MM.1S (cell line): ENCODE data around the gene EPHA5.
A peak's percentile ranks its signal among the peaks of the same experiment; 100 is the strongest.

Source experiments
- DNase-seq: peaks from one replicate; pipeline ENCODE4 v3.0.0-alpha.2; 2015
- H2AFZ ChIP-seq: fragments of 300-600 bp; sonication (generic); 2 replicates; pipeline ENCODE4 v1.6.0; 2016; ENCODE audit warnings: antibody characterized with exemption, low read length
- H3F3A ChIP-seq: fragments of 300-600 bp; sonication (generic); 2 replicates; pipeline ENCODE4 v1.6.1; 2016; ENCODE audit warnings: mild to moderate bottlenecking, antibody characterized with exemption, low read length, moderate library complexity, mixed read lengths; ENCODE audit not compliant: insufficient read depth
- H3K27ac ChIP-seq: fragments of 300-600 bp; sonication (generic); 2 replicates; pipeline ENCODE4 v1.5.1; 2016; ENCODE audit warnings: mild to moderate bottlenecking, low read length
- H3K27me3 ChIP-seq: fragments of 300-600 bp; sonication (generic); replicated peaks from 2 replicates; pipeline ENCODE4 v1.6.0; 2016; ENCODE audit warnings: low read length; ENCODE audit not compliant: insufficient read depth
- H3K36me3 ChIP-seq: fragments of 300-600 bp; sonication (generic); replicated peaks from 2 replicates; pipeline ENCODE4 v1.6.1; 2016; ENCODE audit warnings: mild to moderate bottlenecking, low read length, mixed read lengths; ENCODE audit not compliant: insufficient read depth
- H3K4me1 ChIP-seq: fragments of 300-600 bp; sonication (generic); 2 replicates; pipeline ENCODE4 v1.6.1; 2016; ENCODE audit warnings: low read length, mixed read lengths
- H3K4me2 ChIP-seq: fragments of 300-600 bp; sonication (generic); 2 replicates; pipeline ENCODE4 v1.6.0; 2016; ENCODE audit warnings: low read depth, low read length
- H3K4me3 ChIP-seq: fragments of 300-600 bp; sonication (generic); 2 replicates; pipeline ENCODE4 v1.5.1; 2016; ENCODE audit warnings: low read length, mixed read lengths
- H3K79me2 ChIP-seq: fragments of 300-600 bp; sonication (generic); 2 replicates; pipeline ENCODE4 v1.6.1; 2016; ENCODE audit warnings: mixed run types, low read length, mixed read lengths
- H3K9ac ChIP-seq: fragments of 300-600 bp; sonication (generic); 2 replicates; pipeline ENCODE4 v1.6.1; 2016; ENCODE audit warnings: low read length, mixed read lengths
- H3K9me2 ChIP-seq: fragments of 300-600 bp; sonication (generic); replicated peaks from 2 replicates; pipeline ENCODE4 v1.6.1; 2016; ENCODE audit warnings: mild to moderate bottlenecking, low read length, mixed read lengths; ENCODE audit not compliant: insufficient read depth
- H3K9me3 ChIP-seq: fragments of 300-600 bp; sonication (generic); replicated peaks from 2 replicates; pipeline ENCODE4 v1.6.1; 2016; ENCODE audit warnings: mild to moderate bottlenecking, low read length, mixed read lengths; ENCODE audit not compliant: insufficient read depth
- H4K20me1 ChIP-seq: fragments of 300-600 bp; sonication (generic); 2 replicates; pipeline ENCODE4 v1.6.1; 2016; ENCODE audit warnings: mild to moderate bottlenecking, low read length, moderate library complexity, mixed read lengths; ENCODE audit not compliant: insufficient read depth
- EZH2 ChIP-seq: fragments of 300-600 bp; sonication (generic); optimal IDR thresholded peaks from 2 replicates; pipeline ENCODE3; 2017; ENCODE audit warnings: low read depth, mild to moderate bottlenecking, antibody characterized with exemption, low read length, mixed read lengths
- EZH2phosphoT487 ChIP-seq: fragments of 300-600 bp; sonication (generic); IDR thresholded peaks from 2 replicates; pipeline ENCODE4 v1.6.1; 2018; ENCODE audit warnings: antibody characterized with exemption, low read length
- TF ChIP-seq, protein P1 (sequence below): fragments of 300-600 bp; sonication (generic); IDR thresholded peaks from 2 replicates; pipeline ENCODE4 v1.5.1; 2016; ENCODE audit warnings: antibody characterized with exemption, low read length, mixed read lengths

EPHA5 gene

DNA sequence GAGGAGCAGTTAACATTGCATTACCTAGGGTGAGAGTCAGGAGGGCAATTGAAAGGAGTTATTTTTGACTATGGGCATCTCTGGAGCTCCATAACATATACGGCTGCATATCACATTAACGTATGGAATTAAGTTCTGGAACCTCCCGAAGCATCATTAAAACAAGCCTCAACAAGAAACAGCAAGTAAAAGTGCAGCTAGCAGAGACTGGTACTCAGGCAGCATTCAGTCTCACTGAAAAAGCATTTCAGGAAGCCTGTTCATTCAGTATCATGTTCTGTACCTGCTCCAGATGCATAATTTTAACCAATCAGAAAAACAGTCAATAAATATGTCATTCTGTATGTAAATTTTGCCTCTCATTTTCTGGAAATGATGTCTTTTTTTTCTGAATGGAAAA is 299.6 kb downstream of the EPHA5 start:
- H3K4me2 ChIP-seq, result no peak overlapping the region
- no peaks in the 10 kb centered on the region for H4K20me1 ChIP-seq
- H3K9me3 ChIP-seq, result no peaks in the 10 kb centered on the region
- no peak overlapping the region for H3K9ac ChIP-seq
- no peak for TF ChIP-seq EZH2phosphoT487
- TF ChIP-seq, protein P1, sequence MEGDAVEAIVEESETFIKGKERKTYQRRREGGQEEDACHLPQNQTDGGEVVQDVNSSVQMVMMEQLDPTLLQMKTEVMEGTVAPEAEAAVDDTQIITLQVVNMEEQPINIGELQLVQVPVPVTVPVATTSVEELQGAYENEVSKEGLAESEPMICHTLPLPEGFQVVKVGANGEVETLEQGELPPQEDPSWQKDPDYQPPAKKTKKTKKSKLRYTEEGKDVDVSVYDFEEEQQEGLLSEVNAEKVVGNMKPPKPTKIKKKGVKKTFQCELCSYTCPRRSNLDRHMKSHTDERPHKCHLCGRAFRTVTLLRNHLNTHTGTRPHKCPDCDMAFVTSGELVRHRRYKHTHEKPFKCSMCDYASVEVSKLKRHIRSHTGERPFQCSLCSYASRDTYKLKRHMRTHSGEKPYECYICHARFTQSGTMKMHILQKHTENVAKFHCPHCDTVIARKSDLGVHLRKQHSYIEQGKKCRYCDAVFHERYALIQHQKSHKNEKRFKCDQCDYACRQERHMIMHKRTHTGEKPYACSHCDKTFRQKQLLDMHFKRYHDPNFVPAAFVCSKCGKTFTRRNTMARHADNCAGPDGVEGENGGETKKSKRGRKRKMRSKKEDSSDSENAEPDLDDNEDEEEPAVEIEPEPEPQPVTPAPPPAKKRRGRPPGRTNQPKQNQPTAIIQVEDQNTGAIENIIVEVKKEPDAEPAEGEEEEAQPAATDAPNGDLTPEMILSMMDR, result no peak
- no peak for TF ChIP-seq EZH2
- no peak overlapping the region for H2AFZ ChIP-seq
- no peaks in the 10 kb centered on the region for H3F3A ChIP-seq
- no peak overlapping the region for H3K4me3 ChIP-seq
- H3K79me2 ChIP-seq, result no peaks in the 10 kb centered on the region
- peaks cover 10% of the 10 kb centered on the region for H3K4me1 ChIP-seq
- H3K36me3 ChIP-seq, result no peaks in the 10 kb centered on the region
- no peaks in the 10 kb centered on the region for H3K27me3 ChIP-seq
- DNase-seq, result no peak
- no peak overlapping the region for H3K27ac ChIP-seq
- H3K9me2 ChIP-seq, result no peaks in the 10 kb centered on the region

DNA sequence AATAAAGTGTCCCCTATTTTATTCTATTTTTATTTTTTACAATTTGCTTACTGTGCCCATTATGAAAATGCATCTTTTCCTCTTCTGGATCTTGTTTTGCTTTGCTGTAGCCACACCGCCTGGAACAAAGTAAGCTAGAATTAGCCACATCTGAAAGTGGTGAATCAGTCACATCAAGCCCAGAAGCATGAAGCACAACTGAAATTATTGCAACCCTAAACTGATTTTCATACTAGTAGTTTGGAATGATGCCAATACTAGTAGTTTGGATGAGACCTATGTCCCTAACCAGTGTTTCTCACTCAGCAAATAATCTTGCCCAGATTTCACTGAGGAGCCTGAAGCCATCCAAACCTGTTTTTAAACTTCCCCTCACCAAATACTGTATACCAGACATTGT is 303.0 kb downstream of the EPHA5 start:
- no peak overlapping the region for H3K4me3 ChIP-seq
- DNase-seq, result peak; percentile 74
- H3K9me2 ChIP-seq, result no peaks in the 10 kb centered on the region
- H3K9ac ChIP-seq, result no peak overlapping the region
- no peaks in the 10 kb centered on the region for H3K79me2 ChIP-seq
- H3K4me2 ChIP-seq, result peak overlapping the region; percentile 38; the same call in 1 of the 2 replicates
- TF ChIP-seq EZH2 (no peak), EZH2phosphoT487 (no peak)
- TF ChIP-seq, protein P1, result no peak
- no peaks in the 10 kb centered on the region for H3K9me3 ChIP-seq
- no peaks in the 10 kb centered on the region for H3K27me3 ChIP-seq
- no peak overlapping the region for H2AFZ ChIP-seq
- peaks cover 10% of the 10 kb centered on the region for H3K4me1 ChIP-seq
- H3K27ac ChIP-seq, result peak overlapping the region; percentile 7; the same call in 1 of the 2 replicates
- H3K36me3 ChIP-seq, result no peaks in the 10 kb centered on the region
- no peaks in the 10 kb centered on the region for H3F3A ChIP-seq
- H4K20me1 ChIP-seq, result no peaks in the 10 kb centered on the region

DNA sequence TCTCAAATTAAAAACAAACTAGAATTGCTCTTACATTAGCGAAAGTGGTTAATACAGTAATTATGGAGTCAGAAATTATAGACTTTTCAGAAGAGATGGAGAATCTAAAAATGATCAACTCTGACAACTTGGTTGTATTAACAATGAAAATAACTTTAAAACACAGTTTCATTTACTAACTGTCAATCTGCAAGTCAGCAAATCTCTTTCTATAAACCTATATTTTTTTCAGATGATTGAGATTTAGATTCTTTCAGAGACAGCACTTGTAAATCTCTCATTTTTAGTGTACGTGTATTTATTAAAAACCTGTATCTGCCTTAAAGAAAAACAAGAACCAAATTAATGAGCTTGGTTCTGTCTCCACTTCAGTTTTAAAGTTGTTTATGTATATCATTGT is 311.4 kb downstream of the EPHA5 start:
- Histone ChIP-seq H3K9ac (no peak overlapping the region), H3K4me3 (no peak overlapping the region), H3K27ac (no peak overlapping the region), H2AFZ (no peak overlapping the region), H3K79me2 (no peaks in the 10 kb centered on the region), H3K9me3 (no peaks in the 10 kb centered on the region), H3K4me2 (no peak overlapping the region), H3K36me3 (no peaks in the 10 kb centered on the region), H3K4me1 (no peaks in the 10 kb centered on the region), H3K27me3 (no peaks in the 10 kb centered on the region), H3F3A (no peaks in the 10 kb centered on the region), H3K9me2 (no peaks in the 10 kb centered on the region), H4K20me1 (no peaks in the 10 kb centered on the region)
- no peak for TF ChIP-seq EZH2phosphoT487
- TF ChIP-seq, protein P1, result no peak
- TF ChIP-seq EZH2, result no peak
- no peak for DNase-seq
